Measurements from ENCODE around the gene ZDHHC12.

DNA sequence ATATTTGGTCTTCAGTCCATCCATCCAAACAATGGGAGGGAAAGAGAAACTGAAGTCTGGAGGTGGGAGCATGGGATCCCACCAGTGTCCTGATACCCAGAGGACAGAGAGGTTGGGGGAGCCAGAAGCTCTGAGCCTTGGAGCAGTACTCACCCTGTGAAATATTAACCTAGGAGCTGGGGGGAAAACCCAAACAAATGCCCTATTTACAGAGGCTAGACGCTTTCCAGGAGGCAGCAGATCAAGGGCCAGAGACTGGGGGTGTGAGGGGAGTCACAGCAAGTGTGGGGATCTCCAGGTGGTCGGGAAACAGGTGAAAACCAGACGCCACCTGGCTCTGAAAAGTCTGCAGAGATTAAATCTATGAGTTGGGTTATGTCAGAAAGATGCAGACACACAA, 41.6 kb upstream of the ZDHHC12 start:
- no peak for TF ChIP-seq POLR2A (IDR thresholded peaks at IDR 0.05; ENCODE audit: low read length)
- TF ChIP-seq GATA1 (IDR thresholded peaks at IDR 0.05; ENCODE audit: low read depth, low read length), result no peak

All from erythroblast (primary cell).